Measurements from ENCODE around the gene MT3.
"Not testable (repeated sequence)": the region's sequence is repeated elsewhere in the genome, so short reads cannot be mapped to it uniquely, and the experiment has no call there.

GRCh38 chr16:56623184-56623583 is 33.9 kb downstream of the MT3 start:
- TF ChIP-seq CTCF, POLR2A (IDR thresholded peaks at IDR 0.05): not testable (repeated sequence)

Measured in lower leg skin (tissue), 3 donors.